Tibial nerve (tissue), 4 donors: ENCODE measurements around the gene SYTL1.

Experiments
- CTCF ChIP-seq, 5 experiments: fragments of 200-600 bp in 3 of 5; fragments of 450-650 bp in 2 of 5; sonication (generic) in 3 of 5; IDR thresholded peaks; one replicate each; pipeline ENCODE4 v1.5.1; 2016 to 2019; ENCODE audit warnings: antibody characterized with exemption in 5 of 5, mild to moderate bottlenecking in 3 of 5, moderate library complexity in 2 of 5
- EP300 ChIP-seq, 2 donors: sonication (generic); formaldehyde crosslinking; IDR thresholded peaks; one replicate each; pipeline ENCODE4 v1.6.1; 2017; ENCODE audit warnings: antibody characterized with exemption in 2 of 2, mild to moderate bottlenecking in 1 of 2
- POLR2A ChIP-seq, 2 donors: fragments of 450-650 bp; IDR thresholded peaks; one replicate each; pipeline ENCODE4 v1.6.1; 2017; ENCODE audit warnings: antibody characterized with exemption in 2 of 2, mild to moderate bottlenecking in 2 of 2, moderate library complexity in 2 of 2

GRCh38 chr1:27366113-27366410 is 24.2 kb downstream of the SYTL1 start:
- no peak for TF ChIP-seq CTCF (IDR thresholded peaks at IDR 0.05)
- peak in 1 of 2 donors; percentile 35 for TF ChIP-seq POLR2A (IDR thresholded peaks at IDR 0.05)
- TF ChIP-seq EP300 (IDR thresholded peaks at IDR 0.05): no peak
